CD4-positive, alpha-beta T cell treated with Interleukin-17A for 4 hours (primary cell): ENCODE measurements around the gene PSMD6.
A peak's percentile ranks its signal among the peaks of the same experiment; 100 is the strongest.

Experiments
- DNase-seq: peaks from one replicate; pipeline ENCODE4 v3.0.0-alpha.2; 2020; ENCODE audit warnings: mixed read lengths

The PSMD6 gene

DNA sequence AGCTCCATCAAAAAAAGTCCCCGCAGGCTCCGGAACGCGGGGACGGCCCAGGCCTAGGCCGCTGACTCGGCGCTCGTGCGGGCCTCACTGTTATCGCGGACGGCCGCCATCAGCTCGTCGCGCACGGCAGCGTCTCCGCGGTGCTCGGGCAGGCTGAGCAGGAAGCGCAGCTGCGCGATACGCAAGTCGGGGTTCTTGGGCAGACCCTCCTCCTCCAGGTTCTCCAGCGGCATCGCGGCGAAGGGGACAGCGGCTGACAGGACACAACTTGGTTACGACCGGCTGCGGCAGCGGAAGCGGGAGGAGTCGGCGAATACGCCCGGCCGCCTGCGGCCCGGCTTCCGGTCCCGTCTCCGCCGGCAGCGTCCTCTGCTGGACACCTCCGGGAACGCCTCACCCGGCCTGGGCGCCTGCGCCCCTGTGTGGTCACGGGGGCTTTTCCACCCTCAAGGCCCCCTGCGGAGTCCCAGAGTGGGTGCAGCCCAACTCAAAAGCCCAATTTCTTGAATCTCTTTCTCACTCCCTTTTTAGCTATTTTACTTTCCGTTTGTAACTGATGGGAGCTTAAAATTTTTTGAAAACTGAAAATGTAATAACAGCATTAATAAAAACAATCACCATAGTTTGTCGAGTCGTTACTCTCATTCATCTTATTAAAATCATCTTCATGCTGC is at the start of gene PSMD6:
Gene PSMD6, minus strand, starts transcription at position 308 of the 674 bp plus-strand sequence. Its CDS starts 75 bp downstream, at position 233.
- peak; percentile 92 for DNase-seq

DNA sequence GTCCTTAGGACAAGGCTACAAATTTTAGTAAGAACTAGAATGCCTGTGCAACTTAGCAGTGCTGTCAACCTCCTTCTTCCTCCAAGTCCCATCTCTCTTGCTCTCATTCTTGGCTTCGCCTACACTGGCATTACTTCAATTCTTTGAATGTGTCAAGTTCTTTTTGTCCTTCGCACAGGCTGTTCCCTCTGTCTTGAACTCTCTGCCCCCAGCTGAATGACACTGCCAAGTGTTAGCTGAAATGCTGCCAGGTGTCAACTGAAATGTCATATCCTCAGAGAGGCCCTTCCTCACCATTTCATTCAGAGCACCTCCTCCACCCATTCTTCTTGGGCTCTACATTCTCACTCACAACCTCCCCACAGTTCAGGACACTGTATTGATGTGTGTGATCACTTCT is 48.8 kb upstream of the PSMD6 start:
- no peak for DNase-seq

DNA sequence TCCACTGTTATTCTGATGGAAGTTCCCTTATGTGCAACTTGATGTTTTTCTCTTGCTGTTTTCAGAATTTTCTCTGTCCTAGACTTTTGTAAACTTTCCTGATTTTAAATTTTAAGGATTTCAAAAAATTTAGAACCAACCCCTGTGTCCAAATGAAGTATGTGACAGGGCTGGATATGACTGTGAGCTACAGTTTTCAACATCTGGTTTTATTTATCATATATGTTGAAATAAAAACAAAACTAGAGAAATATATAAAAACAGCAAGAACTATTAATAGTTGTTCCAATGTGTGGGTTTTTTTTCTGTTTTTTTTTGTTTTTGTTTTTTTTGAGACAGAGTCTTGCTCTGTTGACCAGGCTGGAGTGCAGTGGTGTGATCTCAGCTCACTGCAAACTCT is 47.4 kb upstream of the PSMD6 start:
- DNase-seq, result no peak

DNA sequence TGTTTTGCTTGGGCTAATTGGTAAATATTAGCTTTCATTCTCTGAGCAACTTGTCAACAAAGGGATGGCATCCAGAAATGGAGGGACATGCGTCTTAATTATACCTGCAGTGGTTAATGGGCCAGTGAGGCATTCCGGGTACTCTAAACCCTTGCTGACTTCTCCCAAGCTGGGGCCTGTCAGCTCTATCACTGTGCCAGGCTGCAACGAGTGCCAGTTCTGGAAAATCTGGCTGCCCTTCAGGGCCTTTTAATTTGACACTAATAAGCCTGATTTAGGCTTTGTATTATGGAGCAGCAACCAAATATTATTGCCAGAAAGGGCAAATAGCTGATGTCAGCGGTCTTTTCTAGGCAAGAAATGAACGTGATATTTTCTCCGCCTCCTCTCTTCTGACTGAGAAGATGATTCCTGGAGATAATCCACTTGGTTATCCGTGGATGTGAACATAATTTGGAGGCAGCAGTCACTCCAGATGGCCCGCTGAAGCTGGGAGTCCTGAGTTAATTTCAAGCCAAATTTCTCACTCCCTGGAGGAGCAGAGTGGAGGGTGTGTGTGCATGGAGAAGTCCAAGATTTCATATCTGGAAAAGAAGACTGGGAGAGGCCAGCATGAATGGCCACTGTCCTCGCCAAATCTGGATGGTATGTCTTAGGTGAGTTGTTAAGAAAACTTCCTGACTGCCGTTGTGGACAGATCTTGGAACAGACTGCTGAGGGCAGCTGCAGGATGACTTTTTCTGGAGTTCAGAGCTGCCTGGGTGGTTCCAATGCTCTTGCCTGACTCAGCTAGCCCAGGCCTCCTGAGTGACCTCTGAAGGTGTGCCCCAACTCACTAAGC is 44.4 kb upstream of the PSMD6 start:
- no peak for DNase-seq

DNA sequence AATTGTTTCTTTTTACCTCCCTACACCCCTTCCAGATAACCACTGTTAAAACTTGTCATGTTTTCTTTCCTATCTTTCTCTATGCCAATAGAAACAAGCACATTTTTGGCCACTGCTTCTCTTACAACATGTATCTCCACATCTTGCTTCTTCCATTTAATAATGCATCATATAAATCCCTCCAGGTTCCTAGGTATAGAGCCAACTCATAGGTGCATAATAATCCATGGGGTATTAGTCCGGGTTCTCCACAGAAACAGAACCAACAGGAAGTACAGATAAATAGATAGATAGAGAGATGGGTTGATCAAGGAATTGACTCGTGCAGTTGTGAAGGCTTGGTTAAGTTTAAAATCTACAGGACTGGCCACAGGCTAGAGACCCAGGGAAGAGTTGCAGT is 41.5 kb upstream of the PSMD6 start:
- DNase-seq, result no peak

DNA sequence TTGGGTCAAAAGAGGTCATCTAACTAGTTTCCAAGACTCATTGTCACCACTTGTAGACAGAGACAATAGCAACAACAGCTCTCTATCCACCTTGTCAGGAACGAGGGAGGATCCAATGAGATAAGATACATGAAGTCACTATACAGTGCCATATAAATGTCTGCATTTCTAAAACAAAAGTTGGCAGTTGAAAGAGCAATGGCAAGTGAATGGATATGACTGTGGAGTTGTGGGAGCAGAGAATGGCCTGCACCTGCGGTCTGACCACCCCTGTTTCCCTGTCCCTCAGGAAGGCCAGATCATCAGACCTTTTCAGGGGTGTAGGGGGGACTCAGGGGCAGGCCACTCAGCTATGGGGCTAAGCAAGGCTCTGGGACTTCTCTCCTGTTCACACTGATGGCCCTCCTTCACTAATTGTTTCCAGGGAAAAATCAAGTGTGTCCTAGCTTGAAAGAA is 40.7 kb upstream of the PSMD6 start:
- no peak for DNase-seq

DNA sequence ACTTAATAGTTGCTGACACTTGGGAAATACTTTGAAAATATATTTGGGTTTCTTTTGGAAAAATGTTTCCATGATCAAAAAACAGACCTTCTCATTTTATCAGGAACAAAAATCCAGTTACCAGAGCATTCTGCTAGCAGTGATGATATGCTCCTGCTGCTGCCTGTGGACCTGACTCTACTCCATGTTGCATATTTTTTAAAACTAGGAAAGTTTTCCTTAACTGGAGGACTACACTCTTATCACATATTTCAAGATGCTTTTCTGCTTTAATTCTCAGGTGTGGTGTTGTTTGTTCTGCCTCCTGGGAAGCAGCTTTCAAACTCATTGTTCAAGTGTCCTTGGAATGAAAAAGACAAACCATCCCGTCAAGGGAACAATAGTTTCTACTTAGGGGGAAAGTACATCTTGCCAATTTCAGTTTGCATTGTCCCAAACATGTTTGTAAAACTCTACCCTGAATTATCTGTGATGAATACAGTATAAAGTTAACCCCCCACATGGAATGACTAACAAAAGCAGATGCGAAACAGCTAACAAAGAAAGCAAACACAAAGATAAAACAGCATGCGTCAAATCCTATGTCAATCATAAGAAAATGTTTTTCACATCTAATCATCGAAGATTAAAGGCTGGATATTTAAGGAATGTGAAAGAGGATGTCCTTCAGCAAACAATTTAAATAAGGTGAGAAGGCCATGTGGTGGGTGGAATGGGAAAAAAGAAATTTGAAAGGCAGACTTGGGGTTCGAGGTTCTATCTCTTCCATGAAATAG is 40.1 kb upstream of the PSMD6 start:
- no peak for DNase-seq

DNA sequence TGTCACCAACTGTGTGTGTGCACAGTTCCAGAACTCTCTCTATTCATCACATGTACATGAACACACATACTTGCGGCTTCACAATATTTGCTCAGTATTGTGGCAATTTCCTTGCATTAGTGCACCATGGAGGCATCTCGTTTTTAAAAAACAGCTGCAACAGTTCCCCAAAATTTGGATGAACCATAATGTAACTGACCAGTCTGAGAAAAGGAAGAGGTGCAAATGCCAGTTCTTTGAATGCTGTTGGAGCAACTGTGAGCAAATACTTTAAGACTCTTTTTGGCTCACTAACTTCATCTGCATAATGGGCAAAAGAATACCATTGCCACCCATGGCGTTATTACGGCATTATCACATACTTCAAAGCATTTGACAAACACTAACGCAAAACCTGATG is 38.3 kb upstream of the PSMD6 start:
- DNase-seq, result no peak

DNA sequence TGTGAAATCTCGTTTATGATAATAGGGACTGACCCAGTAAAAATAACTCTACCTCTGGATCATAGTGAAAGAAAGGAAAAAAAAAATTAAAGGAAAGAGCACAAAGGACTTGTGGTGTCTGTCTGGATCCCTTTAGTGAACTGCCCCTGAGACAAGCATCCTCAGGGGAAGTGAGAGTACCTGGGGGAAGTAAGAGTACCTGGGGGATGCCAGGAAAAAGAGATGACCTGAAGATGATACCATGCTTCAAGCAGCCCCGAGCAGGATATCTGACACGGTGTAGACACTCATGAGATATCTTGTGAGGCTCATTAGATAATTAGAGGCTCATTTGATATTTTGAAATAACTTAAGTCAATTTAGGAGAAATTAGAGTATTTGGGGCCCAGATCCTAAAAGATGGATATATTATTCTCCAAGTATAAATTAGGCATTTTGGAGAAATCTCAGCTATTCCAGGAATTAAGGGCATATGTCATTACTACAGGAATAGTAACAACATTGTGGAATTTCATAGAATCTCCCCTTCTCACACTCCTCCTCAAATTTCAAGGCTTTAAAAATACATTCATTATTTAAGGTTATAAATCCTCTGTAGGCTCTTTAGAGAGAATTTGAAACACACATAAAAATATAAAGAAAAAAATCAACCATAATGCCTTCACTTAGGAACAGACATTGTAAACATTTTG is 36.3 kb upstream of the PSMD6 start:
- no peak for DNase-seq

DNA sequence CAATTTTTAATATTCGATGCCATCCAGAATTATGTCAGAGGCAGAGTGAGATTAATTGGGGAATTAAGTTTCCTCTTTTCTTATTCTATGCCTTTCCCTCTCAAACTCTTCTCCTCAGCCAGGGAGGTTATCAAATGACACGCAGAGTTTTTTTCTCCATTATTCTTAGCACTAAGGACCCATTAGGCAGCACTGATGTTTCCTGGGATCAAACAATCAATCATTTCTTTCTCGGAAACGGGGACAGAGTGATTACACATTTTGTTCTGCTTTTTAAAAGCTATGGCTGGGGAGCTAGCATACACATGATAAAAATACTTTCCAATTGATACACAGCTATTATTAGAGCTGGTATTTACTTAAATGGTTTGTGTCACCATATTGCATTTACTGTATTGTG is 35.3 kb upstream of the PSMD6 start:
- no peak for DNase-seq

DNA sequence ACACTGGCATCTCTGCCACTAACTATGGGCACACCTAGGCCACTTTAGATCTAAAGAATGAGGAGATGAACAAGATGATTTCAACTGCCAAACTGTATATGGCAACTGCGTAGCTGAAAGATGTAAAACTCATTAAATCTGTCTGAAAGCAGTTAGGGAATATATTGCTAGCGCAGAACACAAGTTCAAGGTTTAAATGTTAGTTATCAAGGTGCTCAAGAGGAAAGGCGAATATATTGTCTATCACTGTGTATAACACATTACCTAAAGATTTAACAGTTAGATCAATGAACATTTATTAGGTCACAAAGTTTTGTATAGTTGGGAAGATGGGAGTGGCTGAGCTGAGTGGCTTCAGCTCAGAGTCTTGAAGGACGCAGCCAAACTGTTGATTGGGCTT is 33.9 kb upstream of the PSMD6 start:
- no peak for DNase-seq

DNA sequence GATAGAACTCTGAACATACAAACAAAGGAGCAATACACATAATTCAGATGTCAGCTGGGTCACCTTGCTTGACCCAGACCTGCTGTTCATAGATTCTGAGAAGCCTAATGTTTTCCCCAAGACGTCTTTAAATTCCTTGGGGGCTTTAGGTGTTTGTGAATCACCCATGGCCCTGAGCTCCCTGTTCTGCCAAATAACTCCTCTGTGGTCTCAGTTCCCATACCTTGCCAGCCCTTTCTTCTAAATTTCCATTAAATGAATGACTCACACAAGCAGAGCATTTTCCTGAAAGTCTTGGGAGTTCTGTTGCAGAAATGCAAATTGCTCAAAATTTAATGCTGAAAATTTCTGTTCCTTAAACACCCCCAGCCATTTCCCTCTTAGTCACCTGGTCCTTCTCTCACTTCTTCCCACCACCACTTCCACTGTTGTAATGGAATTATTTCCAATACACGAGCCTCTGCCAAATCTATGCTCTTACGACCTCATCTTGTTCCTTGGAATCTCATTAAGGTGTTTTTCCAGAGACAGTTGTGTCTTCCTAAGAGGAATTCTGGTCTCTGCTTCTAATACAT is 33.4 kb upstream of the PSMD6 start:
- no peak for DNase-seq

DNA sequence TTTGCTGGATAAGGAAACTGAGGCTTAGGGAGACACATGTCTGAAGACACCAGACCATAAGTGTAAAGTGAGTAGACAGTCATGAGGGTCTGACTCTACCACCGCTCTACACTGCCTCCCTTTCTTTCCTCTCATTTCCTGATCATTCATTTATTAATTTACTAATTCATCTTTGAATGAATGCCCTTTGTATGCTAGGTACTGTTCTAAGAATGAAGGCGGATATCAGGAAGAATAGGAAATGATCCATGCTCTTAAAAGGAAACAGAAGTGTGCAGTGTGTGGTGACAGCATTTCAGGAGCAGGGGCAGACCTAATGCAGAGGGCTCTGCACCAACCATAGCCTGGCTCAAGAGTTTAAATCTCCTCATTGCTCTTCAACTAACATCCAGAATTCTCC is 31.8 kb upstream of the PSMD6 start:
- no peak for DNase-seq

DNA sequence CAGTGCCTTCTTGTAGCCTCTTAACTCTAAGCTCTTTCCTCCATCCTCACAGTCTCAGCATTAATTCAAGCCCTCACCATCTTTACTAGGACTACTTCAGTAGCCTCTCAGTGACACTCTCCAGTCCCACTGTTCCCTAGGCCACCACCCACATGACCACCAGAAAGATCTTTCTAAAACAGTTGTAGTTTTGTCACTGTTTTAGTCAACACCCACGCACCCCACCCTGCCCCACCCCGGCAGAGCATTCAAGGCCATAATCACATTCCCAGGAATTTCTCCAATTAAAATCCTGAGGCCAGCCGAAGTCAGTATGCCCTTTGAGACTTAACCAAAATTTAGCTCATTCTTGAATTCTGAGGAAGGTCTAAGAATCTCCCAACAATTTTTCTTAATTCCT is 31.2 kb upstream of the PSMD6 start:
- DNase-seq, result no peak

DNA sequence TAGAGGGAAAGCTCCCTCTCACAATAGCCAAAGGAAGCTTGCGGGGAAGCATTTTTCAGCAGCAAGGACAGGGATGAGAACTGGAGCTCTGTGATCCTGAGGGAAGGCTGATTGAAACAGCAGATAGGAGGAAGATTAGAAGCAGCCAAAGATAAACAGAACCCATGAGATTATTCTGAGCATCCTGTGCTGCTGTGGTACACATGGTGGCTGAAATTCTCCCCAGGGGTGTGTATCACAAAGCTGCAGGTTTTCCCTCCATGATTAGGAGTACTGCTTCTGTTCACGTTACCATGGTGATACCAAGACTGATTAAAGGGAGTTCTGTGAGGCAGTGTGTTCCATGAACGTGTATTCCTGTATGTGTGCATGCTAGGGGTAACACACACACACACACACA is 30.3 kb upstream of the PSMD6 start:
- no peak for DNase-seq

DNA sequence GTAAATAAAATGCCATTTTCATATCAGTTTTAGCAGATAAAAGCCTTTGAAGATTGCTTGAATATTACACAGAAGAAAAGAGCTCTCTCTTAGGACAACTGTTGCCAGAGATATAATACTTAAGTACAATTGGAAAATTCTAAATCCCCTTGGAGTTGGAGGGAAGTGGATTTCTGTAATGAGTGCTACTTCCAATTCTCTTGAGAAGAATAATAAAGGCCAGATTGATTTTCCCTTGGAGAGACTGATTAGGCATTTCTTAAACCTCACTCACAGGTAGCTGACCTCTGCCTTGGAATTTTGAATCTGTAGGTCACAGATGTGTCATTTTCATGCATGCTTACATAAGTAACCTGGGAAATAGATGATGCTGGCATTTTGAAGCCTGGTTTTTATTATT is 29.8 kb upstream of the PSMD6 start:
- no peak for DNase-seq

DNA sequence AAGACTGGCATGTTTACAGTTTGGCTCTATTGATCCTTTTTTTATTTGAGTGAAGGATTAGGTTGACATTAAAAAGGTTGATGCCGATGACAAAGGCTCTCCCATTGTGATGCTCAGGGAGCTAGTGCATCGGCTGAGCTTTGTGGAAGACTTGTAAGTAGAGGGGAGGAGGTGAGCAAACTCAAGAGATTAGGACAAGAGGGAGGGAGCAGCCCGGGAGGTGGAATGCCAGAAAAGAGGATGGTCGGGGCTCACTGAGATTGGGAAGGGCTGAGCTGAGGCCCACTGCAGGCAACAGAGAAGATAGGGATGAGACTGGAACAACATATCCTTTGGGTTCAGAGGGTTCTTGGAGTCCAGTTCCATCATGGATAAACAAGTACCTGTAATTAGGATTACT is 26.5 kb upstream of the PSMD6 start:
- no peak for DNase-seq

DNA sequence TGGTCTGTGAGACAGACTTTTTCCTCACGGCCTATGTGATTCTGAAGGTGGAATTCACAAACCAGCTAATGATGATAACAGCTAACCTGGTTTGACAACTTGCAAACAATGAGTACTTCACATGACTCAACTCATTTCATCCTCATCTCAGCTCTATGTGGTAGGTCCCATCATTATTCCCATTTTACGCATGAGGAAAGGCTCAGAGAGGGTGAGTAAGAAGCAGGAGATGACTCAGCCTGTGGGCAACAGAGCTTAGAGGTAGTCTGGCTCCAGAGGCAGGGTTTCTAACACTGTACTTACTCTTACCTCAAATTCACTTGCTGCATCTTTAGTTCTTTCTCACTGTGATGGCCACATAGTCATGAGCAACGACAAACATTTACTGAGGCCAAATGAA is 25.8 kb upstream of the PSMD6 start:
- DNase-seq, result no peak

DNA sequence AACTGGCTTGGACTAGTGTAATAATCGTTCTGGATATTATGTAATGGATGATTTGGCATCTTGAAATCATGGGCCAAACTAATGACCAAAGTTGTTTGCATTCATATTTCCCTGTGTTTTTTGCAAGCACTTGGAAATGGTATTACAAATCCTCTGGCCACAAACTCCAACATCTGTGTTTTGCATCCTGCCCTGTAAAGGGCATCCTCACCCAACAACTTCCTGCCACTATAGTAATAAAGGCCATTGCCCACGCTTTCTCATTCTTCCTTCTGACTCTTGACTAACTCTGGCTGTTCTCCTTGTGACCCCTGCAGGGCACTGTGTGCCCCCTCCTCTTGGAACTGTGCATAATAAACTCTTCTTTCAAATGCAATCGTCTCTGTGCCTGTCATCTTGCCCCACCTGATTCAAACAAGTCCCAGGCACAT is 25.4 kb upstream of the PSMD6 start:
- no peak for DNase-seq

DNA sequence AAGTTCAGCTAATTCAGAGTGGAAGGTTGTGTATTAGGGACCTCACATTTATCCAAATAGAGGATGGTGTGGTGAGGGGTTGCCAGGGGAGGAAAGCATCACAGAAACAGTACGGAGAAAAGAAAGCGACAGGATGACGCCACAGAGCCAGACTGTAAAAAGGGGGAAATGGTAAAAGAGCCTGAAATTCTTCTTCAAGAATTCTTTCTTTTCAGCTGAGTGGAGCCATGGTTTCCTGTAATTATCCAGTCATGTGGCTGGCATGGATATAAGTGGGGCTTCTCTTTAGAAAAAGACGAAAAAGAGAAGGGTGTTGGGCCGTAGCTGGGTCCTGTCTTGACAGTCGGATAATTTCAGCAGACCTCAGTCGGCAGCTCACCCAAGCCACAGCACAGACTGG is 24.5 kb upstream of the PSMD6 start:
- DNase-seq, result no peak

DNA sequence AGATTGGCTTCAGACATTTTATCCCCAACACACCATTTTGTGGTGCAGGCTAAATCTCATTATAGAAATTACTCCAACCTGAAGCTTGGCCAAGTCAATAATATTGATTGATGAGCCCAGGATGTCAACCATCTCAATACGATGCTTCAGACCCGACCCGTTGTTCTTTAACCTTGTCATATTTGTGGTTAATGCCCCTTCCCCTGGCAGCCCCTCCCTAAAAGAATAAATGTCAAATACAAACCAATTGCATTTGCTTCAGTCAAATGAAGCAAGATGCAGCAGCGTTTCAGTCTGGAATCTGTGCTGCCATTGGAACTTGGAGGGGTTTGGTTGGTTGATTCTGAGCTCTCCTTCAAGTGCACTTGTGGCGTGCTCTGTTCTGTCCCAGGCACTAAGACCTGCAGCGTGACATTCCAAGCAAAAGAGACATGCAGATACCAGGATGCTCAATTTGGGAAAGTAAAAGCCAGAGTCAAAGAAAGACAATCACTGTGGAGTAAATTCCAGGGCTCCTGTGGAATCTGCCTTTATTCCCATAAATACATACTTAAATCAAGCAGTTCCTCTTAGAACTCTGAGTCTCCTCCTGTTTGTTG is 23.8 kb upstream of the PSMD6 start:
- DNase-seq, result no peak

DNA sequence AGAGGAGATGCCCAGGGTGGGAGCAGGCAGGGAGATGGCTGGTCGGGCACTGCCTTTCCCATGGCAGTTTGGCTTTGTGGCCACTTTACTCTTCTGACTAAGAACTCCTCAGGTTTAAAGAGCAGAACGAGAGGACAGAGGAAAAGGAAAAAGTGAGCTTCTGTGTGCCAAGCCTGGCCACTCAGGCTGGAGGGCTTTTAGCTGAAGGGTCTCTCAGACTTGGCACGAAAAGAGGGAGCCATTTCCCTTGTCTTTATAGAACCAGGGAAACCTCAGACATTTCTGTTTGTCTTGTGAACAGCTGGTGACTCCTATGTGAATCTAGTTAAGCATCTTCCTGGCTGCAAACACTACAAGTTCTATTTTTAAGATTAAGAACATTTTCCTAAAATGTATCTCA is 23.3 kb upstream of the PSMD6 start:
- DNase-seq, result no peak
